GM21447 (cell line): ENCODE data around the gene EED.
A peak's percentile ranks its signal among the peaks of the same experiment; 100 is the strongest.
"Not testable (repeated sequence)": the region's sequence is repeated elsewhere in the genome, so short reads cannot be mapped to it uniquely, and the experiment has no call there.

Source experiments
- ATAC-seq: cut with Tn5 transposase; IDR thresholded peaks from one replicate; pipeline ENCODE4 v1.9.1; 2021; ENCODE audit not compliant: unreplicated experiment

Gene EED

GRCh38 chr11:86289508-86290280 lies 45.1 kb downstream of the EED start:
- ATAC-seq = not testable (repeated sequence)

- no peak for ATAC-seq
These were observed 47.1 kb downstream of the EED start for GRCh38 chr11:86291466-86292262.

GRCh38 chr11:86292912-86293616 lies 48.5 kb downstream of the EED start:
- peak; percentile 71 for ATAC-seq

- ATAC-seq = no peak
These were observed 49.5 kb downstream of the EED start for GRCh38 chr11:86294026-86294425.

- no peak for ATAC-seq
These were observed 57.2 kb downstream of the EED start for GRCh38 chr11:86301742-86302091.

- ATAC-seq = peak; percentile 100
These were observed 57.7 kb downstream of the EED start, which contains the start of gene HIKESHI for GRCh38 chr11:86302092-86302793. HIKESHI (plus strand) TSS chr11:86302240; CDS start chr11:86302449, 209 bp downstream.

GRCh38 chr11:86303257-86303656 lies 58.7 kb downstream of the EED start:
- no peak for ATAC-seq

GRCh38 chr11:86308710-86309109 lies 64.2 kb downstream of the EED start:
- not testable (repeated sequence) for ATAC-seq

GRCh38 chr11:86313793-86314192 lies 69.2 kb downstream of the EED start:
- ATAC-seq = no peak

- no peak for ATAC-seq
These were observed 70.1 kb downstream of the EED start for GRCh38 chr11:86314636-86315035.
